GM19025 (cell line): ENCODE data around the gene CD3E.

Experiments used
- ATAC-seq: cut with Tn5 transposase; IDR thresholded peaks from one replicate; pipeline ENCODE4 v1.9.1; 2021; ENCODE audit warnings: mild to moderate bottlenecking, low read depth, moderate library complexity; ENCODE audit not compliant: unreplicated experiment

The CD3E gene

DNA sequence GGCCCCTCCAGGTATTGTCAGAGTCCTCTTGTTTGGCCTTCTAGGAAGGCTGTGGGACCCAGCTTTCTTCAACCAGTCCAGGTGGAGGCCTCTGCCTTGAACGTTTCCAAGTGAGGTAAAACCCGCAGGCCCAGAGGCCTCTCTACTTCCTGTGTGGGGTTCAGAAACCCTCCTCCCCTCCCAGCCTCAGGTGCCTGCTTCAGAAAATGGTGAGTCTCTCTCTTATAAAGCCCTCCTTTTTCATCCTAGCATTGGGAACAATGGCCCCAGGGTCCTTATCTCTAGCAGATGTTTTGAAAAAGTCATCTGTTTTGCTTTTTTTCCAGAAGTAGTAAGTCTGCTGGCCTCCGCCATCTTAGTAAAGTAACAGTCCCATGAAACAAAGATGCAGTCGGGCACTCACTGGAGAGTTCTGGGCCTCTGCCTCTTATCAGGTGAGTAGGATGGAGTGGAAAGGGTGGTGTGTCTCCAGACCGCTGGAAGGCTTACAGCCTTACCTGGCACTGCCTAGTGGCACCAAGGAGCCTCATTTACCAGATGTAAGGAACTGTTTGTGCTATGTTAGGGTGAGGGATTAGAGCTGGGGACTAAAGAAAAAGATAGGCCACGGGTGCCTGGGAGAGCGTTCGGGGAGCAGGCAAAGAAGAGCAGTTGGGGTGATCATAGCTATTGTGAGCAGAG is at the start of gene CD3E:
Gene CD3E (plus strand): TSS at position 163 of the 681 bp plus-strand sequence. CDS start 223 bp downstream, at position 386.
- ATAC-seq, result no peak

DNA sequence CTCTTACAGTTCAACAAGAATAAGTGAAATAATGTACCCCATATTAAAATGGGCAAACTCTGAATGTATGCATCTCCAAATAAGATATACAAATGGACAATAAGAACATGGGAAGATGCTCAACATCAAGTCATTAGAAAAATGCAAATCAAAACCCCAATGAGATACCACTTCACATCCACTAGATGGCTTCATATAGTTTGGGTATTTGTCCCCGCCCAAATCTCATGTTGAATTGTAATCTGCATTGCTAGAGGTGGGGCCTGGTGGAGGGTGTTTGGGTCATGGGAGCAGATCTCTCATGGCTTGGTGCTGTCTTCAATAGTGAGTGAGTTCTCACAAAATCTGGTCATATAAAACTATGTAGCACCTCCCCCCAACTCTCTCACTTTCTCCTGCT is 46.1 kb upstream of the CD3E start:
- ATAC-seq, result no peak

DNA sequence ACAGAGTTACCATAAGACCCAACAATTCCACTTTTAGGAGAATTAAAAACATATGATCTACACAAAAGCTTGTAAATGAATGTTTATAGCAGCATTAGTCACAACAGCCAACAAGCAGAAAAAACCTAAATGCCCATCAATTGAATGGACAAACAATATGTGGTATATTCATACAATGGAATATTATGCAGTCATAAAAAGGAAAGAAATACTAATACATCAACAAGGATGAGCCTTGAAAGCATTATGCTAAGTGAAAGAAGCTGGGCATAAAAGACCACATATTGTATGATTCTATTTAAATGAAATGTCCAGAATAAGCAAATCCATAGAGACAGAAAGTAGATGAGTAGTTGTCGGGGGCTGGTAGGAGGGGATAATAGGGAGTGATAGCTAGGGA is 45.4 kb upstream of the CD3E start:
- no peak for ATAC-seq

DNA sequence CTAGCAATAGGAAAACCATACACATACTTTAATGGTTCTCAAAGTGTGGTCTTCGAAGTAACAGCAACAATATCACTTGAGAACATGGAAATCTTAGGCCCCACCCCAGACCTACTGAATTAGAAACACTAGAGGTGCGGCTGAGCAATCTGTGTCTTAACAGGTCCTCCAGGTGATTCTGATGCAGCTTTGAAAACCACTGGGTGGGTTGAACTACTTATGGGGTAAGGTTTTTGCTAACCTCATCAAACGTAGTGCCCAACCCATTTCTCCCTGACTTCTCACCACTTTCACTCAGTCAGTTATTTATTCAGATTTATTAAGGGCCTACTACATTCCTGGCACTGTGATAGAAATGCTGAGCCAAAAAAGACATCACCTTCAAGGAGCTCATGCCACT is 44.2 kb upstream of the CD3E start:
- no peak for ATAC-seq

DNA sequence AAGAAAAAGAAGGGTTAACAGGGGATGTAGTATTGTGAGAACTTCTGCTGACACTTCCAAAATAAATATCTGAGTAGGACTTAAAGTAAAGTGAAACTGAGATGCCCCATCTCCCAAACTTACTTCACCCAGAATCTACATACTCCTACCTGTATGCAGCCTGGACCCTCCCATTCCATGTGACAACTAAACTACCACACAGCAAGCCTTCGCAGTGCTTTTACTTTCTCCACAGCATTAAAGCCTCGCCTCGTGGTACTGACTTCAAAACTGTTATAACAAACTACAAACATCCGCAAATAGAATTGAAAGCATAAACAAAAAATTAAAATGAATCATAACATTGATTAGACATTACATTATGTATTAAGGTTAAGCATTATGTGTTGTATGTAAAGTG is 41.4 kb upstream of the CD3E start:
- no peak for ATAC-seq

DNA sequence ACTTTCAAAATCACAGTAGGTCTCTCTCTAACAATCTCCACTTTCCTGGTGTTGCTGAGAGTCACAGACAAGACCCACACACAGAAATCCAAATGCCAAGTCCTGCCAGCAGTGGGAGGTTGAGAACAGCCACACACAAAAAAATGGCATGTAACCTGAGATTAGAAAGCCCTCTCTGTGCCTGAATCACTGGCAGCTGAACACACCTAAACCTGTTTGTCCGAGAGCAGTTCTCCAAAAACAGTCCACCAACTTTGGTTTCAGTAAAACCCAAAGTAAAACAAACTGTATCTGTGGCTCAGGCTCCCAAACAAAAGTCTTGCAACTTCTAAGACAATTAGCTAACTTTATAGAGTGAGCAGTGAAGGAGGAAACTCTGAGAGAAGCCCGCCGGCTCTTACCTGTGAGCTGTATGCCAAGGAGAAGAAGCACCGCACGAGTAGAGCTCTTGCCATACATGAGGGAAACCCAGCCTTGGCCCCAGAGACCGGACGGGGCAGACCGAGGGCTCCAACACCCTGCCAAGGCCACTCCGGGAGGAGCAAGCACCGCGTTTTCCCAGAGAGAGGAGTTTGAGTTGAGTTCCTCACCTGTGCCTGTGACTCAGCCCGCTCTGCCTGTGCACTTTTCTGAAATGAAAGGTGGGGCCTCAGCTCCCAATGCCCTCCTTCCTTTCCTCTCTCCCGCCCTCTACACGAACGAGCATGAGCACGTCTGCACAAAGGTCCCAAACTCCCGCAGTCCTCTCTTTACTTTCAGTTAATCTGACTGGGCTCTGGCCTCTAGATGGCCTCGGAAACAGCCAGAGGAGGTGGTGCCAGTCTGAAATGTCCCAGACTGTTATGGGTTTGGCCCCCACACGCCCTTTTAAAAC is 40.6 kb upstream of the CD3E start, which contains the start of gene MPZL2:
Gene MPZL2 (minus strand): TSS at position 603 of the 874 bp plus-strand sequence. CDS start 144 bp downstream, at position 459.
- ATAC-seq, result no peak

DNA sequence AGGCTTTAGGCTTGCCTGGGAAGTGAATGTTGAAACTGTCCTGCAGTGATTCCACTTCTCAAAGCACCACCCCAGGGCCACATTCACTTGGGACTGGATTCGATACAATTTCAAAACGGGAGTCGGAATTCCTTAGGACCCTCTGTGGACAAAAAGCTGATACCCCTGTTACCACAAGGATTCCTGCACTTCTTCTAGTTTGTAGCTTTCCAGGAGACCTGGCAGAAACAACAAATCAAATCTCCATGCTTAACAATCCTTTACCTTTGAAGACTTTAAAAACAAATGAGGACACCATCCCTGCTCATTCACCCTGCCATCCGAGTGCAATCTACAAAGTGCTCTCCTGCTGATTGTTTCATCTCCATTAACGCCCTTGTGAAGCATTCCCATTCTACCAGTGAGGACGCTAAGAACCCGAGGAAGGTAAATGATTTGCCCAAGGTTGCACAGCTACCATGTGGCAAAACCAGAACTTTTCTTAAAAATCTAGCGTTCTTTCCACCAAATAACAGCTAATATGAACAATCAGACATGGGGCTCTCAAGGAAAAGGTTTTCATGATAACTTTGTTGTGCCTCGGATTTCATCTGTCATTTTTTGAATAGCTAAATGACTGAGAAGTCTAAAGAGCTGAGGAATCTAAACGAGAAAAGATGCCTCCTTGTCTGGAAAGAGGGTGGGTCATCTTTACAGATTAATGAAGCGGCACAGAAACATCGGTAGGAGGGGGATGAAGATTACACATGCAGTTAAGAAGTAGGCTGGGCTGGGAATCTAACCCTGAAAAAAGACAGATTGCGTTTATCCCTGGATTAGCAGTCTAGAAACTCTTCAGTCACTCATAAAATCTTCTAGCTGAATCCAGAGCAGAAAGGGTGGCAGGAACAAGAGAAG is 39.7 kb upstream of the CD3E start:
- no peak for ATAC-seq

DNA sequence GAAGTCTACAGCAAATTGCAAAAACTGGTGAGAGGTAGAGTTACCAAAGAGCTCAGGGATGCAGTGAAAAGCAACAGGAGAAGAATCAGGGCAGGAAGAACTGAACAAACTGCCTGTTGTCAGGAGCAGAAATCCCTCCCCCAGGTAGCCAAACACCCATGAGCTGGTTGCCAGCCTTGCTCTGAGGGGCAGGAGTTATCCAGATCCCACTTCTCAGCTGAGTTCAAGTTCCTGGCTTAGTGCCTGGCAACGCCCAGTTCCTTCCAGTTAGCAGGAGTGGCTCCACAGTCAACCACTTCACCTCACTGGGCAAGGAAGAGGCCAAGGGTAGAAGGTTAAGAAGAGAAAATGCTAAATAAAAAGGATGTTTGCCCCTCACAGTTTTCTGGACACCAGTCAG is 38.6 kb upstream of the CD3E start:
- no peak for ATAC-seq

DNA sequence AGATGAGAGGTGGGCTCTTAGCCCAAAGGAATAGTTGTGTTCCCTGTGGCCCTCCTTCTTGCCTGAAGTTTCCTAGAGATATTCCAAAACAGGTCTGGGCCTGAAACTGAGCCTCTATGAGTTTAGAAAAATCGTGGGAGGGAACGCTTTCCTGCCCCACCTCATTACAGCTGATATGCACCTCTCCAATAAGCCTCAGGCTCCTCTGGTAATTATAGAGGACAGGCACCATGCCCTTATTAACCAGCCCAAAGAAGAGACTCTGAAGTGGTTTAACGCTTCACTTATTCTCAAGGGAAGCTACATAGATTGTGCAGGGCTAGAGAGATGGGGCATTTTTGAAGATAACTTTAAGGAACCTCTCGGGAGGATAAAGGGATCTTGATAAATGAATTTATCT is 37.0 kb upstream of the CD3E start:
- ATAC-seq, result no peak

DNA sequence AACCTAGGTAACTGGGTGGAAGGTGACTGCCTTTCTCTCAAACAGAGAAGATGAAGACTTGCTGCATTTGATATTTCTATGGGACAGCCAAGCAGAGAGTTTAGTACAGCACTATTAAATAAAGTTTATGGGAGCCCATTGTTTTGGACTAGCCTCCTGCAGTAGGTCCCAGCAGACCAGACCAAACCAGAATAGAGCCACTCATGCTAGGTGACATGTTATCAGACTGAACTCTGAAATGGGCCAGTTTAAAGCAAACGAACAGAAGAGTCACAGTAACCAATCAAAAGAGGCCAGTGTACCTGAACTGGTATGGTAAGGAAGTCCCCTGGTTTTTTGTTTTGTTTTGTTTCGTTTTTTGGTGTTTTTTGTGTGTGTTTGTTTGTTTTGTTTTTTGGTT is 32.5 kb upstream of the CD3E start:
- ATAC-seq, result no peak

DNA sequence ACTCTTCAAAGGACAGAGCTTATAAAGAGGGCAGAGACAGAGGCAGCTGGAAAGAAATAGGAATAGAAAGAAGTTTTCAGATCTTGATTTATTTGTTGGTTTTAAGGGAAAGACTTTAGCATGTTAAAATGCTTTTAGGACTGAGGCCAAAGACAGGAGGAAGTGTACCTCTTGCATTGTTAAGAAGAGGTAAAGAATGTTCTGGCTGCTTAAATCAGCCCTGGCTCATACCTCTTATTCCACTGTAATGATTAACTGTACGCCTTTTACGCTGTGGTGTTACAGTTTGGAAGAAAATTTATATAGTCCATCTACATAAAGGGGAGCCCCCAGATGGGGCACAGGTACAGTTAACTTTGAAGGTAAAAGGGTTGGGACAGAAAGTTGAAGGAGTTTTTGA is 30.3 kb upstream of the CD3E start:
- no peak for ATAC-seq

DNA sequence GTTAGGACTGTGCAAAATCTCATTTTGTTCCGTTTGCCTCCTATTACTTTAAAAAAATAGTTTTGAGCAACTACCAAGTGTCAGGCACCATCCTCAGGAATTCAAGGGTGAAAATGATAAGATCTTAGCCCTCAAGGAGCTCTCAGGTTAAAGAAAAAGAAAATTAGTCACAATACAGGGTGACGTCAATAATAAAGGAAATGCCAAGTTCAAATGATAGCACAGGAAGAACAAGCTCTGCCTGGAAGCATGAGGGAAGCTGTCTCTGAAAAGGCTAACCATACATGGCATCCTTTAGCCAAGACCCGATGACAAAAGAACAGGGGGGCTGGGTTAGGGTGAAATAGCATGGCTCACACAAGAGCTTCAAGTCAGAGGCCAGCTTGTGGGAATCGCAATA is 29.4 kb upstream of the CD3E start:
- no peak for ATAC-seq

DNA sequence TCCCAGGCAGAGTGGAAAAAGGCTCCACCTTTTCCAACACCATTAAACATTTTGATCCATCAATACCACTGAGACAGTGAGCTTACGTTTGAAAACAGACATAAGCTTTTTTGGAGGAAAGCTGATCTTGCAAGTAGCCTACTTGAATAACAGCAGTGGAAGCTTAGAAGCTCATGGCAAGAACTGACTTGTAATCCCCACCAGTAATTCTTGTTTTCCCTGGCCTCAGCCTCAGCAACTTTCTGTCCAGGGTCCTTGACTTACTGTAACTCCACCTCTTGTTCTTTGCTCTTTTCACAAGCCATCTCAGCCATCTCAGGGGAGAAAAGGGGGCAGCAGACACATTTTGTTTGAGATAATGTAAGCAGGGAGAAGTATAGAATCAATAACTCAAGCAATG is 28.1 kb upstream of the CD3E start:
- ATAC-seq, result no peak

DNA sequence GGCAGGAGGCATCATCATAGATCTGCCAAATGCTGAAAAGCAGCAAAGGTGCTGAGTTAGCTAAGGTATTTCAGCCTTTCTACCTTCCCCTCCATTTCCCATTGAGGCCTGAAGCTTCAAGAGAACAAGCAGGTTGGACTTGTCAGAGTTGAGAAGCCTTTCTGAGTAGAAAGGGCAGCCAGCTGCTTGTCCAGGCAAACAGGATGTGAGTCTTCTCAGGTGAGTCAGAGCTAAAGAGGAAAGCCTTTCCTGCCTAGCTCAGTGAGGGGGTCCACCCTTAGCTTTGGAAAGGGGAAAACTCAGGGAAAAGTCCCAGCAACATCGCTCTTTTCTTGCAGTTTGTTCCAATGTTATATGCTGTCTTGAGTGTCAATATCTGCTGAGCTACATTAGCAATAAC is 27.2 kb upstream of the CD3E start:
- no peak for ATAC-seq

DNA sequence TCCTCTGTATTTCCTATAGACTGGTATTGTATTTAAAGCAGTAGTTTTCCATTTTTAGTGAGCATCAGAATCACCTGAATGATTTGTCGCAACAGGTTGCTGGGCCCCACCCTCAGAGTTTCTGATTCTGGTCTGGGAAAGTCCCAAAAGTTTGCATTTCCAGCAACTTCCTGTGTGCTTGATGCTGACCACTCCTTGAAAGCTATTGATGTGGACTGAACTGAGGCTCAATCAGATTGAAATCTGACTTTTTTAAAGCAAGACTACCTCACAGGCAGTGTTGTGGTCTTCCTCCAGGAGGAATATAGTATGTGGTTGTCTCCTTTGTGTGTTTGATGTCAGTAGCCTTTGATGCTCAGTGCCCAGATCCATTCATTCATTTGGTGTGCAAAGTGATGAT is 23.2 kb upstream of the CD3E start:
- ATAC-seq, result no peak

DNA sequence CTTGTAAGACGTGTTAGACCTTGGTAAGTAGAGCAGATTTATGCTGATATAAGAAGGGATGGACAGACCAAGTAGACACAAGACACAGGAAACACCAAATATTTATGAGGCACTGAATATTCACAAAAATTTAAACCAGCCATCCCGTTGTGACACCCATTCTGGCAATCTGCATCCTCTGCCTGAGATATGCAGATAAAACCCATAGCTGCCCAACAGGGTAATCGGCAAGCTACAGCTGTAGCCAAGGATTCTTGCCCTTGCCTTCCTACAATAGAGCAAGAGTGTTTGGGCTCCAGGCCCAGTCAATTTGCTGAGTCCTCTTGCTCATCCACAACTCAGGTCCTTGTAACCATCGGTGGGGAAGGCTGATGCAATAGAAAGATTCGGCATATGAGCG is 21.9 kb upstream of the CD3E start:
- ATAC-seq, result no peak

DNA sequence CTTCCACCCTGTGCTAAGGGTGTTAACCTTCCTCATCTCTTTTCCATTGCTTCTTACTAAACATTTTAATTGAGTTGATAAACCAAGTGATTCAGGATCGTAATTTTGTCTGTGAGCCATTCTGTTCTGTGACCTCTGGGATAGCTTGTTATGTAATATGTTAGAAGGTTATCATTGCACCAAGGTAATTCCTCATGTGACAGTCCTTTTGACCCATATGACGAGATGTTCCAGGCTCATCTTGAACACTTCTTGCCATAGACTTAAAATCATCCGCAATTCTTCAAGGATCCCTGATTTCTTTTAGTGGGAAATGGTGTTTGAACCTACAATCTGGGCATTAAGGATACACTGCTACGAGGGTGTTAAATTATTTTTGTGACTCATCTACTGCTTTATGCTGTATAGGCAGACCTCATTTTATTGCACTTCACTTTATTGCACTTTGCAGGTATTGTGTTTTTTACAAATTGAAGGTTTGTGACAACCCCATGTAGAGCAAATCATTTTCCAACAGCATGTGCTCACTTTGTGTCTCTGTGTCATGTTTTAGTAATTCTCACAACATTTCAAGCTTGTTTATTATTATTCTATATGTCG is 21.4 kb upstream of the CD3E start:
- ATAC-seq, result no peak

DNA sequence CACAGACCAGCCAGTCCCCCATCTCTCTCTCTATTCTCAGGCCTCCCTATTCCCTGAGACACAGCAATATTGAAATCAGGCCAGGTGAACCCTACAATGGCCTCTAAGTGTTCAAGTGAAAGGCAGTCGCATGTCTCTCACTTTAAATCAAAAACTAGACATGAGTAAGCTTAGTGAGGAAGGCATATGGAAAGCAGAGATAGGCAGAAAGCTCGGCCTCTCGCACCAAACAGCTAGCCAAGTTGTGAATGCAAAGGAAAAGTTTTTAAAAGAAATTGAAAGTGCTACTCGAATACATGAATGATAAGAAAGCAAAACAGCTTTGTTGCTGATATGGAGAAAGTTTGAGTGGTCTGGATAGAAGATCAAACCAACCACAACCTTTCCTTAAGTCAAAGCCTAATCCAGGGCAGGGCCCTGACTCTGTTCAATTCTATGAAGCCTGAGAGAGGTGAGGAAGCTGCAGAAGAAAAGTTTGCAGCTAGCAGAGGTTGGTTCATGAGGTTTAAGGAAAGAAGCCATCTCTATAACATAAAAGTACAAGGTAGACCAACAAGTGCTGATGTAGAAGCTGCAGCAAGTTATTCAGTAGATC is 20.7 kb upstream of the CD3E start:
- no peak for ATAC-seq

DNA sequence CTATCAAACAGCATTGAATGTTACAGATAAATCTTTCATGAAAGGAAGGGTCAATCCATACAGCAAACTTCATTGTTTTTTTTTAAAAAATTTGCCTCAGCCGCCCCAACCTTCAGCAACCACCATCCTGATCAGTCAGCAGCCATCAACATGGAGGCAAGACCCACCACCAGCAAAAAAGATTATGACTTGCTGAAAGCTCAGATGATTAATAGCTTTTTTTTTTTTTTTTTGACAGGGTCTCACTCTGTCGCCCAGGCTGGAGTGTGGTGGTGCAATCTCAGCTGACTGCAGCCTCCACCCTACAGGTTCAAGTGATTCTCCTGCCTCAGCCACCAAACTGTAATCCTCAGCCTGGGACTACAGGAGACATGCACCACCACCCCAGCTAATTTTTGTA is 18.0 kb upstream of the CD3E start:
- no peak for ATAC-seq

DNA sequence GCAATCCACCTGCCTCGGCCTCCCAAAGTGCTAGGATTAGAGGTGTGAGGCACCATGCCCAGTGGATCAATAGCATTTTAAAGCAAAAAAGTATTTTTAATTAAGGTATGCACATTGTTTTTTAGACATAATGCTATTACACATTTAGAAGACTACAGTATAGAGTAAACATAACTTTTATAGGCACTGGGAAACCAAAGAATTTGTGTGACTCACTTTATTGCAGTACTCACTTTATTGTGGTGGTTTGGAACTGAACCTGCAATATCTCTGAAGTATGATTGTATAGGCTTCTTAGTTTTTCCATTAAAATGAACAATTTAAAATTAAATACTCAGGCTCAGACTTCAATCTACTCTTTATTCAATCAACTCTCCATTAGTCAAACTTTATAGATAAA is 17.5 kb upstream of the CD3E start:
- no peak for ATAC-seq
